BE2C (cell line): Measurements from ENCODE around the gene LARP6.

Source experiments
- DNase-seq: peaks from one replicate; pipeline ENCODE4 v3.0.0-alpha.2; 2020
- H3K27me3 ChIP-seq: fragments of 250-450 bp; sonication (Bioruptor Pico); 2 replicates; pipeline ENCODE4 v1.5.1; 2020; ENCODE audit warnings: mild to moderate bottlenecking
- H3K36me3 ChIP-seq: fragments of 250-450 bp; sonication (Bioruptor Pico); 2 replicates; pipeline ENCODE4 v1.5.1; 2020; ENCODE audit warnings: mild to moderate bottlenecking
- H3K4me1 ChIP-seq: fragments of 250-450 bp; sonication (Bioruptor Pico); 2 replicates; pipeline ENCODE4 v1.5.1; 2020
- H3K4me3 ChIP-seq: 2 replicates; pipeline ENCODE4 v1.5.1; 2011; ENCODE audit warnings: low read depth, low read length
- H3K9me3 ChIP-seq: fragments of 250-450 bp; sonication (Bioruptor Pico); 2 replicates; pipeline ENCODE4 v1.5.1; 2020
- CTCF ChIP-seq: IDR thresholded peaks from 2 replicates; pipeline ENCODE4 v1.5.1; 2012; ENCODE audit warnings: mild to moderate bottlenecking, low read depth, low read length

The LARP6 gene

DNA sequence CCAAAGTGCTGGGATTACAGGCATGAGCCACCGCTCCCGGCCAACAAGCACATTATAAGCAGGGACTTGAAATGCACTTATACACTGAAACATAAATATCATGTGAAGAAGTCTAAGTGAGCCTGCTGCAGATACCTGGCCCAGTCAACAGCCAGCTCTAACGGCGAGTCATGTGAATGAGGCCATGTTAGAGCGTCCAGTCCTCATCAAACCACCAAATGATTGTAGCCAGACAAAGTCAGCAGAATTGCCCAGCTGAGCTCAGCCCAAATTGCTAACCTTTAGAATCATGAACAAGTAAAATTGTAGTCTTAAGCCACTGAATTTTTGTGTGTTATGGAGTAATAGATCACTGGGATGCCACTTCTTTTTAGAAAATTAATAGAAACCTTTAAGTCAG, 52.8 kb downstream of the LARP6 start:
- H3K9me3 ChIP-seq = no peaks in the 10 kb centered on the region
- TF ChIP-seq CTCF = no peak

DNA sequence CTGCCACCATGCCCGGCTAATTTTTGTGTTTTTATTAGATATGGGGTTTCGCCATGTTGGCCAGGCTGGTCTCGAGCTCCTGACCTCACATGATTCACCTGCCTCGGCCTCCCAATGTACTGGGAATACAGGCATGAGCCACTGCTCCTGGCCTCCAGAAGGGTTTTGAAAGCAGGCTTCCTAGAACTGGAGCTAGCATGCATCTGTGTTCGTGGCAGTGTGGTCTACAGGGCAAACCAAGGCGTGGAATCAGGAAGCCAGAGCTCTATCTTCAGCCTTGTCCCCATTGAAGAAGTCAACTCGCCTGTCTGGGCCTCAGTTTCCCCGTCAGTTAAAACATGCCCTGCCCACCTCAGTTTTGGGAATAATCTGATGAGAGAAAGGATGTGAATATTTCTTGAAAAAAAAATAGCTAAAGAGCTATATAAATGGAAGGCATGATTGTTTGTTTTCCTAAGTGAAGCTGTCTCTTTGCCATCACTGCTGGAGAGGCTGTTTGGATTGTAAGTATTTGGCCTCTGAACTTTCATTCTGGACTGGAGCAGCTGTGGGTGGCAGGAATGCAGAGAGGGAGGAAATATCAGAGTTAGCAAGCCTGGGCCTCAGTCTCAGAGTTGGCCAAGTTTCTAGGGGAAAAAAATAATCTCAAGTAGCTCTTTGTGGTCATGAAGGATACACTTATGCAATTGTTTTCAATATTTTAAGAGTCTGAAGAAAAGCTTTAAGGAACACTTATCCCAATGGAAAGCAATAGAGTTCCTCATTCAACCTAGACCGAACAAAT, 54.1 kb downstream of the LARP6 start:
- Histone ChIP-seq H3K4me1 (no peaks in the 10 kb centered on the region), H3K9me3 (no peaks in the 10 kb centered on the region), H3K27me3 (no peaks in the 10 kb centered on the region; the same call in none of the 2 replicates), H3K4me3 (no peak overlapping the region), H3K36me3 (no peaks in the 10 kb centered on the region)
- TF ChIP-seq CTCF = no peak
- no peak for DNase-seq

More for the DNA sequence above, 52.8 kb downstream of the LARP6 start:
- Histone ChIP-seq H3K36me3 (no peaks in the 10 kb centered on the region), H3K27me3 (no peaks in the 10 kb centered on the region; the same call in none of the 2 replicates), H3K4me1 (no peaks in the 10 kb centered on the region), H3K4me3 (no peak overlapping the region)
- no peak for DNase-seq

GRCh38 chr15:70797464-70797863, 56.5 kb downstream of the LARP6 start:
- Histone ChIP-seq H3K27me3 (no peaks in the 10 kb centered on the region; the same call in 1 of the 2 replicates), H3K4me1 (no peaks in the 10 kb centered on the region), H3K36me3 (no peaks in the 10 kb centered on the region), H3K4me3 (no peak overlapping the region), H3K9me3 (no peaks in the 10 kb centered on the region)
- DNase-seq = no peak
- TF ChIP-seq CTCF = no peak

DNA sequence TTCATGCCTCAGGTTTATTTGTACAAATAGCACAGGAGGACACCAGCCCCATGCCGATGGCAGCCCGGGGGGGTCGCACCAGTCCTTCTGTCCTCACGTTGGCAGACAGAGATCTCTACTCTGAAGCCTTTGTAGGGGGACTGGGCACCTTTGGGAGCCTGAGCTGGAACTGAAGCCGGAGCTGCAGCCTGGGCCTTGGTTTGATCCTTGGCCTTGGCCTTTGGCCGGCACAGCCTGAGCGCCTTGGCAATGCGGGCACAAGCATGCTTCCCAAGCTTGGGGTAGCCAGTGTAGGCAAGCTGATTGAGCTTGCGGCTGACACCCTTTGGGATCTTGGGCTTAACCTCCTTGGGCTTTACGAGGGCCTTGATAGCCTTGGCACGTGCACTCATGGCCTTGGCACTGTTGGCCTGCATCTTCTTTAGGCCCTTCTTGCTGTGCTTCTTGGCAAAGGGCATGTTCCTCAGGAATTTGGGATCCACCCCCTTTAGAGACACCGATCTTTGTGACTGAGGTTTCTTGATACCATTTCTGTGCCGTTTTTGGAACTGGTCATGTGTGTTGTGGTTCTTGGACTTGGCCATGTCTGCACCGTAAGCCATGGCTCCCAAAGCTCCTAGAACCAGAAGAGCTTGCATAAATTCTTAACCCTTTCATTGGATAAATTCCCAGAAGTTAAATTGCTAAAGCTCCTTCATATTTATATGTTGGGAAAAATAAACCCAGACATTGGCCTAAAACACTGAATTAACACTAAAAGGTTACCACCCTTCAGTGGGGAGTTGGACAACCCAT, 57.2 kb downstream of the LARP6 start:
- H3K4me1 ChIP-seq = no peaks in the 10 kb centered on the region
- H3K36me3 ChIP-seq = no peaks in the 10 kb centered on the region
- H3K4me3 ChIP-seq = no peak overlapping the region
- peaks cover 6% of the 10 kb centered on the region for H3K27me3 ChIP-seq
- TF ChIP-seq CTCF = no peak
- no peaks in the 10 kb centered on the region for H3K9me3 ChIP-seq
- no peak for DNase-seq

- Histone ChIP-seq H3K4me3 (no peak overlapping the region), H3K4me1 (no peaks in the 10 kb centered on the region), H3K36me3 (no peaks in the 10 kb centered on the region), H3K9me3 (no peaks in the 10 kb centered on the region), H3K27me3 (peaks cover 7% of the 10 kb centered on the region)
- no peak for DNase-seq
- TF ChIP-seq CTCF = no peak
Measured at GRCh38 chr15:70795311-70795665, 58.7 kb downstream of the LARP6 start.
